22Rv1 (cell line): ENCODE data around the gene POLR2A.
A peak's percentile ranks its signal among the peaks of the same experiment; 100 is the strongest.
"Not testable (repeated sequence)": the region's sequence is repeated elsewhere in the genome, so short reads cannot be mapped to it uniquely, and the experiment has no call there.

Experiments used
- H3K27ac ChIP-seq: fragments of 450-650 bp; 2 replicates; pipeline ENCODE4 v1.5.1; 2017
- CTCF ChIP-seq: fragments of 450-650 bp; IDR thresholded peaks from 2 replicates; pipeline ENCODE4 v1.5.1; 2017; ENCODE audit warnings: mild to moderate bottlenecking
- ZFX ChIP-seq: fragments of 450-650 bp; IDR thresholded peaks from 2 replicates; pipeline ENCODE4 v1.6.1; 2017; ENCODE audit warnings: antibody characterized with exemption, borderline replicate concordance

The POLR2A gene

GRCh38 chr17:7467498-7467897 is 16.7 kb upstream of the POLR2A start:
- TF ChIP-seq ZFX (no peak), CTCF (no peak)
- peak overlapping the region; percentile 15; the same call in 1 of the 2 replicates for H3K27ac ChIP-seq

GRCh38 chr17:7468290-7468689 is 15.9 kb upstream of the POLR2A start:
- H3K27ac ChIP-seq: no peak overlapping the region
- TF ChIP-seq CTCF (no peak), ZFX (no peak)

- H3K27ac ChIP-seq: no peak overlapping the region
- TF ChIP-seq CTCF (no peak), ZFX (no peak)
Observed at GRCh38 chr17:7468804-7469389, 15.3 kb upstream of the POLR2A start.

- not testable (repeated sequence) for H3K27ac ChIP-seq
Observed at GRCh38 chr17:7469843-7470242, 14.3 kb upstream of the POLR2A start.

GRCh38 chr17:7470457-7470973 is 13.7 kb upstream of the POLR2A start:
- not testable (repeated sequence) for H3K27ac ChIP-seq

GRCh38 chr17:7471729-7472128 is 12.4 kb upstream of the POLR2A start:
- TF ChIP-seq CTCF (no peak), ZFX (no peak)
- no peak overlapping the region for H3K27ac ChIP-seq

- not testable (repeated sequence) for H3K27ac ChIP-seq
Observed at GRCh38 chr17:7474767-7475166, 9.4 kb upstream of the POLR2A start.

- H3K27ac ChIP-seq: peak overlapping the region; percentile 25; the same call in 1 of the 2 replicates
- TF ChIP-seq ZFX (no peak), CTCF (no peak)
Observed at GRCh38 chr17:7475764-7476422, 8.3 kb upstream of the POLR2A start.

GRCh38 chr17:7476494-7476893 is 7.7 kb upstream of the POLR2A start:
- peak overlapping the region; percentile 25; the same call in 1 of the 2 replicates for H3K27ac ChIP-seq

More at GRCh38 chr17:7476494-7476893, 7.7 kb upstream of the POLR2A start:
- TF ChIP-seq CTCF: no peak
- no peak for TF ChIP-seq ZFX
